GM18868 (cell line): ENCODE data around the gene DMKN.
"Not testable (repeated sequence)": the region's sequence is repeated elsewhere in the genome, so short reads cannot be mapped to it uniquely, and the experiment has no call there.

Source experiments
- ATAC-seq: cut with Tn5 transposase; IDR thresholded peaks from one replicate; pipeline ENCODE4 v1.9.1; 2021; ENCODE audit warnings: mild to moderate bottlenecking, moderate library complexity; ENCODE audit not compliant: unreplicated experiment

The DMKN gene

DNA sequence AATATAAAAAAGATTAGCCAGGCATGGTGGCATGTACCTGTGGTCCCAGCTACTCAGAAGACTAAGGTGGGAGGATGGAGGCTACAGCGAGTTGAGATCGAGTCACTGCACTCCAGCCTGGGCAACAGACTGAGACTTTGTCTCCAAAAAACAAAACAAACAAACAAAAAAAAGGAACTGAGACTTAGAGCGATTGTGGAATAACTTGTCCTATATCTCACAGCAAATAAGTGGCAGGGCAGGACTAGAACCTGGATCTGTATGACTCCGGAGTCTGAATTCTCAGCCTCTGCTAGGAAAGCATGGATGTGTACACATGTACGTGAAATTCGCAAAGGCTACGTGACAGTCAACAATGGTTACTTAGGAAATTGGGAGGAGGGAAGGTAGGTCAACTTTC lies 43.3 kb downstream of the DMKN start:
- no peak for ATAC-seq

GRCh38 chr19:35468637-35469036 lies 44.8 kb downstream of the DMKN start:
- peak; percentile 55 for ATAC-seq

GRCh38 chr19:35466259-35466658 lies 47.2 kb downstream of the DMKN start:
- ATAC-seq = no peak

GRCh38 chr19:35462956-35463355 lies 50.5 kb downstream of the DMKN start:
- ATAC-seq = not testable (repeated sequence)

DNA sequence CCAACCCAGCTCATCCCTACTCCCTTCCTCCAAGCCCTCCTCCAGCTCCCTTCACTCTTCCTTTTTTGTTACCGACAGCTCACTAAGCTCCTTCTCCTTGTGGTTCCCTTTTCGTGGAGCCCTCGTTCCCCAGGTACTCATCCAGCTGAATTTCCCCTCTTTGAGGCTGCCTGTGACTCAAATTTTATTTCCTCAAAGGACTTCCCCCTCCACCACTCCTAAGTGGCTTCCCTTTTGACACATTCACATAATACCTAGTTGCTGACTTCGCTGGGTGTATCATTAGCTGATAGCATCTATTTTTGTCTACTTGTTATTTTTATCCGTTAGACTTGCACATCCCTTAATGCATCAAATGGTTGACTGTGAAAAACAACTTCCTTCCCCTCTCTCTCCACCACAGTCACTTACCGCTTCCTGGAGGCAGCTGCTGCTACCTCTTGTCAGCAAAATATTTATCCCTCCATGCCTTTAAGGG lies 50.9 kb downstream of the DMKN start:
- peak; percentile 64 for ATAC-seq

DNA sequence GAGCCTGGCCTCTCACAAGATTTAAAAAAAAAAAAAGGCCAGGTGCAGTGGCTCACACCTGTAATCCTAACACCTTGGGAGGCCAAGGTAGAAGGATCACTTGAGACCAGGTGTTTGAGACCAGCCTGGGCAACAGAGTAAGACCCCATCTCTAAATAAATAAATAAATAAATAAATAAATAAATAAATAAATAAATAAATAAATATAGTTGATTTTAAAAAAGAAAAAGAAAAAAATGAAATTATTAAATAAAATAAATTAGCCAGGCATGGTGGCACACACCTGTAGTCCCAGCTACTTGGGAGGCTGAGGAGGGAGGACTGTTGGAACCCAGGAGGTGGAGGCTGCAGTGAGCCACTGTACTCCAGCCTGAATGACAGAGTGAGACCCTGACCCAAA lies 51.7 kb downstream of the DMKN start:
- not testable (repeated sequence) for ATAC-seq

- ATAC-seq = no peak
These were observed 52.4 kb downstream of the DMKN start for GRCh38 chr19:35461060-35461459.

DNA sequence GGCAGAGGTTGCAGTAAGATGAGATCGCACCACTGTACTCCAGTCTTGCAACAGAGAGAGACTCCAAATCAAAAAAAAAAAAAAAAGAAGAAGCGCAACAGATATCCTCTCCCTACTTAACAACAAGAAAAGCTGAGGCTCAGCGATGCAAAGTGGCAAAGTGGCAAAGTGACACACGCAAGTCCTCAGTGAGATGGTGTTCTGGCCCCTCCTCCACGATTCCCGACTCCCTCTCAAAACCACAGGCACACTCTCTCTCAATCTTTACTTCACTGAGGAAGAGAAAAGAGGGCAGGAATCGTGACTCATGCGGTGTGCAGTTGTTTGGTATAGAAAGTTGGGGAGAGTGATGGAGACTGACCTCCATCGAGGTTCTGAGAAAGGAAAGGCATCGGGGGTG lies 52.8 kb downstream of the DMKN start:
- ATAC-seq = no peak

- no peak for ATAC-seq
These were observed 53.9 kb downstream of the DMKN start for GRCh38 chr19:35459414-35460082.

DNA sequence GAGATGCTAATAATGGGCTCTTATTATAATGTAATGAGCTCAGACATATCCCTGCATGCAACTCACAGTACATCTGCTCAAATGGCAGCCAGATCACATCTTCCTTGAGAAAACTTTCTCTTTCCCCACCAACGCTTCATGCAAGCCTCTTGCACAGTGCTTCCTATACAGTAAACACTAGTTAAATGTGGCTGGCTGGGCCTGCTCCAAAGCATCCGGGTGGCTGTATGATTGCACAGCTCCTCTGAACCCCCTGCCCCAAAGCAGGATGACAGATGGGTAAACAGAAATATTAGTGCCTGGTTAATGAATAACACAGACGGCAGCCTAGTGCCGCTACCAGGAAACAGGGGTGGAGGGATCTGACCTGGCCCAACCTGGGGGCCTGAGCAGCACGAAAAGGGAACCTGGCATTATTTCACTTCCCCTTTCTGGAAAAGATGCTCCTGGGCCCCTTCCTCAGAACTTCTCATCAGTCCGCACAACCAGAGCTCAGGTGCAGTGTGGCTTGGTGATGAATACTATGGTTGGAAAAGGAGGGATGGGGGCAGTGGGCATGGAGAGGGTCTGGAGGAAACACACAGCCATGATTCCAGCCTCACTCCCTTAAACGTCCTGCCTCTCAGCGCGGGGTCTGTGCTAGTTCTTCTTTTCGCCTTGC lies 54.6 kb downstream of the DMKN start:
- no peak for ATAC-seq

DNA sequence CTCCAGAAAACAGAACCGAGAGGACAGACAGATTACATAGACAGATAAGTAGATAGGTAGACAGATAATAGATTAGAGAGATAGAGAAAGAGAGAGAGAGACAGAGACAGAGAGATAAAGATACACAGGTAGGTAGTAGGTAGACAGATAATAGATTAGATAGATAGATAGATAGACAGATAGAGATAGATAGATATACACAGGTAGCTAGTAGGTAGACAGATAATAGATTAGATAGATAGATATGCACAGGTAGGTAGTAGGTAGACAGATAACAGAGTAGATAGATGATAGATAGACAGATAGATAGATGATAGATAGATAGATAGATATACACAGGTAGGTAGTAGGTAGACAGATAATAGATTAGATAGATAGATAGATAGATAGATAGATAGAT lies 55.3 kb downstream of the DMKN start:
- no peak for ATAC-seq

DNA sequence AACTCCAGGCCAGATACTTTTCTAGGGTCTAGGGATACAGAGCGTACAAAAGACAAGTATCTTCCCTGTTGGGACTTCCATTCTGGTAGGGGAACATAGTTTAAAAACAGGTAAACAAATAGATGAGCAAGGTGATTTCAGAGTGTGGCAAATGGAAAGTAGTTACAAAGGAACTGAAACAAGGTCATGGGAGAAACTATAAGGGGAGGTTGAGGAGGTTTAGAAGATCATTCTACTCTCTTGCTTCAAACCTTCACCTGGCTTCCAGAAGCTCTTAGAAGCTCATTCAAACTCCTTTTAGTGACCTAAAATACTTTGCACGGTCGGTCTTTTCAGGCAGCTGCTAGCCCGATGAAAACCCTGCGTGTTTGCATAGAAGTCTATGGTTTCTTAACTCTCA lies 56.3 kb downstream of the DMKN start:
- peak; percentile 48 for ATAC-seq

- no peak for ATAC-seq
These were observed 57.7 kb downstream of the DMKN start for GRCh38 chr19:35455616-35456201.

GRCh38 chr19:35454663-35455062 lies 58.8 kb downstream of the DMKN start:
- ATAC-seq = no peak

GRCh38 chr19:35451338-35452096 lies 61.9 kb downstream of the DMKN start:
- peak; percentile 56 for ATAC-seq

DNA sequence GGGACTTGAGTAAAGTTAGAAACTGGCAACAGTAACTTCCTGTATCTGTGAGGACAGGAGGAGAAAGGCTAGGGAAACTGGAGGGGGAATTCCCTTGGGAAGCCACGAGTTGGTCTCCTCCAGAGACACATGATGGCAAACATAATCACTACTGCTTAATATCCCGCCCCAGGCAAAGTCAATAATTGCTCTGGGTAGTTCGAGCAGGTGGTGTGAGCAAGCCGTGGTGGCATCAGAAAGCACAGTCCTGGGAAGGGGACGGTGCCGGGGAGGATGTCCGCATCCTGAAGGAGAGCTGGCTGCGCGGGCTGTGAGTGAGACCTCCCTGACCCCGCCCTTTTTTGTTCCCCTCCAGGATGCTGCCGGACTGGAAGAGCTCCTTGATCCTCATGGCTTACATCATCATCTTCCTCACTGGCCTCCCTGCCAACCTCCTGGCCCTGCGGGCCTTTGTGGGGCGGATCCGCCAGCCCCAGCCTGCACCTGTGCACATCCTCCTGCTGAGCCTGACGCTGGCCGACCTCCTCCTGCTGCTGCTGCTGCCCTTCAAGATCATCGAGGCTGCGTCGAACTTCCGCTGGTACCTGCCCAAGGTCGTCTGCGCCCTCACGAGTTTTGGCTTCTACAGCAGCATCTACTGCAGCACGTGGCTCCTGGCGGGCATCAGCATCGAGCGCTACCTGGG lies 63.9 kb downstream of the DMKN start:
- no peak for ATAC-seq

DNA sequence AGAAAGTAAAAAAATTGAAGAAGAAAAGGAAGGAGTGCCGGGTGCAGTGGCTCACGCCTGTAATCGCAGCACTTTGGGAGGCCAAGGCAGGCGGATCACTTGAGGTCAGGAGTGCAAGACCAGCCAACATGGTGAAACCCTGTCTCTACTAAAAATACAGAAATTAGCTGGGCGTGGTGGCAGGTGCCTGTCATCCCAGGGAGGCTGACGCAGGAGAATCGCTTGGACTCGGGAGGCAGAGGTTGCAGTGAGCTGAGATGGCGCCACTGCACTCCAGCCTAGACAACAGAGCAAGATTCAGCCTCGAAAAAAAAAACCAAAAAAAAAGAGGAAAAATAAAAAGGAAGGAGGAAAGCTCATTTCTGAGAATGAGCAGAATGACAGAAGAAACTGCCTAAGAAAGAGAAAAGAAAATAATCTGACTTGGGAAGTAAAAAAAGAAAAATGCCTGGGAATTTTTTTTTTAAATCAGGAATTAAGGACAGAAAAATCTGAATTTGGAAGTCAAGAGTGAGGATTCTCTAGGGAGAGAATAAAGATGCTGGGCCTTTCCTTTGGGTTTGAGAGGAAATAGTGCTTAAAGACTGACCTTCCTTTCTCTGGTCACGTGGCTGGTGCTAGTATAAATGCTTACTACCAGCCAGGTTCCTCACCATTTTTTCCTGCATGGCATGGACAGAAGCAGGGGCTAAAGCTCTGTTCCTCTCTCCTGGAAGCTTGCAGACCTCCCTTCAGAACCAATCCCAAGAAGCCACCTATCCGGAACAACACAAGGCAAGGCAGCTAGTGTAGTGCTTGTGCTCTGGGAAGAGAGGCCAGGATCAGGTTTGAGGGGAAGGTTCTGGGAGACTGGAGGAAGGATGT lies 65.6 kb downstream of the DMKN start, which contains the start of gene FFAR2:
TSS of gene FFAR2 (plus strand) at position 652 of the 864 bp plus-strand sequence. CDS start 1,458 bp downstream, outside the sequence.
- ATAC-seq = no peak
